Measurements from ENCODE around the gene DGKQ.
"Not testable (repeated sequence)": the region's sequence is repeated elsewhere in the genome, so short reads cannot be mapped to it uniquely, and the experiment has no call there.

Gene DGKQ

DNA sequence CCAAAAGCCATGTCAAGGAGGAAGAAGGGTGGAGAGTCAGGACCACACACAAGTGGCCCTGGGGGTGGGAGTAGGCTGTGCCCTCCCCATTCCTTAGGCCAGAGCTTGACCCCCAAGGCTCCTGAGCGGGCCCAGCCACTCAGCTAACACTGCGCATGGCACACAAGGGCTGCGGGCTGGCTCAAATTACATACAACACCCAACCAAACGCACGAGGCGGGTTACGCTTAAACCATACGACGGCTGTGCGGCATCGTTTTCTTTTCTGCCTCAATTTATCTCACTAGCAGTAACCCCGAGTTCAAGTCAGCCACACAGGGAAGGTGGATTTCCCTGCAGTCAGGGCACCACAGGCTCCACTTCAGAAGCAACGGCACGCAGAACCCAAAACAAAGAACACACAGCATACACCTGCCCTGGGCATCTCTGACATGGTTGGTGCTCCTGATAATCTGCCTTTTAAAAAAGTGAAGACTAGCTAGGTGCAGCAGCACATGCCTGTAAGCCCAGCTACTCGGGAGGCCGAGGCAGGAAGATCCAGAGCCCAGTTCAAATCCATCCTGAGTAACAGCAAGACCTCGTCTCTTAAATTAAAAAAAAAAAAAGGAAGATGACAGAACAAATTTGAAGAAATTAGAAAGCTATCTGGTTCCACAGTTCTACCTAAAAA is 44.1 kb downstream of the DGKQ start:
- no peaks in the 10 kb centered on the region for H3K27me3 ChIP-seq (ENCODE audit: control insufficient read depth, insufficient read depth, low read length, poor library complexity, severe bottlenecking)
- no peaks in the 10 kb centered on the region for H3K4me1 ChIP-seq (ENCODE audit: control insufficient read depth, insufficient read depth, low read length)
- no peaks in the 10 kb centered on the region for H3K36me3 ChIP-seq (ENCODE audit: control insufficient read depth, insufficient read depth, low read length)
- no peak overlapping the region for H3K27ac ChIP-seq (ENCODE audit: insufficient read depth, low read depth, low read length, poor library complexity, severe bottlenecking)
- no peaks in the 10 kb centered on the region for H3K9me3 ChIP-seq (ENCODE audit: control insufficient read depth, low read length)
- 95 to 96% methylated on average over 17 of the region's 17 CpGs for WGBS, 2 experiments
- H3K4me3 ChIP-seq (ENCODE audit: insufficient read depth, low read depth, low read length): no peak overlapping the region

- H3K27ac ChIP-seq (ENCODE audit: insufficient read depth, low read depth, low read length, poor library complexity, severe bottlenecking); H3K4me1 ChIP-seq (ENCODE audit: control insufficient read depth, insufficient read depth, low read length); H3K27me3 ChIP-seq (ENCODE audit: control insufficient read depth, insufficient read depth, low read length, poor library complexity, severe bottlenecking); H3K36me3 ChIP-seq (ENCODE audit: control insufficient read depth, insufficient read depth, low read length); H3K4me3 ChIP-seq (ENCODE audit: insufficient read depth, low read depth, low read length); H3K9me3 ChIP-seq (ENCODE audit: control insufficient read depth, low read length): not testable (repeated sequence)
- WGBS, 2 experiments: 91 to 92% methylated on average over 21 of the region's 21 CpGs
These were observed 45.8 kb downstream of the DGKQ start for GRCh38 chr4:927566-927965.

GRCh38 chr4:926538-926937 is 46.8 kb downstream of the DGKQ start:
- H3K4me1 ChIP-seq (ENCODE audit: control insufficient read depth, insufficient read depth, low read length): no peaks in the 10 kb centered on the region
- WGBS, 2 experiments: 55 to 58% methylated on average over 10 to 11 of the region's 17 CpGs

DNA sequence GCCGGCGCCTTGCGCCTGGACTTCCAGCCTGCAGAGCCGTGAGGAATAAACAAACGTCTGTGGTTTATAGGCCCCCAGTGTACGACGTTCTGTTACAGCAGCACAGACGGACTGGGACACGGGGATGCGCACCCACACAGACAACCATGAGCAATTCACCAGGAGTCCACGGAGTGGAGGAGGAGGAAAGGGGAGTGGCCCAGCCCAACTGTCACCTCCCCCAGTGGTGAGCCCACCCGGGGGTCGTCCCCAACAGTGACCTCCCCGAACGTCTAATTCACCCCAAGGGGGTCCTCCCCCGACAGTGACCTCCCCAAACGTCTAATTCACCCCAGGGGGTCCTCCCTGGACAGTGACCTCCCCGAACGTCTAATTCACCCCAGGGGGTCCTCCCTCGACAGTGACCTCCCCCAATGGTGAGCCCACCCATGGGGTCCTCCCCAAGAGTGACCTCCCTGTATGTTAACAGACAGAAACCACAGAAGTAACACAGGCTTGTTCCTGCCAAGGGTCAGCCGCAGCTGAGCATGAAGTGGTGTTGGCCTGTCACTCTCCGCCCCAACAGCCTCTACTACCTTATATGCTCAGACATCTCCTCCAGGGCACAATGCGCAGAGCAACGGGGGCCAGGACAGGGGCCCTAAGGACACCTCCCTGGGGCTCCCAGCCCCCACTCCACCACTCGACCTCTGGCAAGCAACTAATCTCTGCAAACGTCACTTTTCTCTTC is 47.4 kb downstream of the DGKQ start:
- H3K27me3 ChIP-seq (ENCODE audit: control insufficient read depth, insufficient read depth, low read length, poor library complexity, severe bottlenecking): no peaks in the 10 kb centered on the region
- H3K27ac ChIP-seq (ENCODE audit: insufficient read depth, low read depth, low read length, poor library complexity, severe bottlenecking): no peak overlapping the region
- whole genome bisulfite sequencing, 2 experiments: 91 to 92% methylated on average over 26 of the region's 26 CpGs
- no peak overlapping the region for H3K4me3 ChIP-seq (ENCODE audit: insufficient read depth, low read depth, low read length)
- no peaks in the 10 kb centered on the region for H3K36me3 ChIP-seq (ENCODE audit: control insufficient read depth, insufficient read depth, low read length)
- no peaks in the 10 kb centered on the region for H3K4me1 ChIP-seq (ENCODE audit: control insufficient read depth, insufficient read depth, low read length)
- no peaks in the 10 kb centered on the region for H3K9me3 ChIP-seq (ENCODE audit: control insufficient read depth, low read length)

More at GRCh38 chr4:926538-926937, 46.8 kb downstream of the DGKQ start:
- Histone ChIP-seq H3K27me3 (ENCODE audit: control insufficient read depth, insufficient read depth, low read length, poor library complexity, severe bottlenecking) (no peaks in the 10 kb centered on the region), H3K36me3 (ENCODE audit: control insufficient read depth, insufficient read depth, low read length) (no peaks in the 10 kb centered on the region), H3K4me3 (ENCODE audit: insufficient read depth, low read depth, low read length) (no peak overlapping the region), H3K9me3 (ENCODE audit: control insufficient read depth, low read length) (no peaks in the 10 kb centered on the region), H3K27ac (ENCODE audit: insufficient read depth, low read depth, low read length, poor library complexity, severe bottlenecking) (no peak overlapping the region)

DNA sequence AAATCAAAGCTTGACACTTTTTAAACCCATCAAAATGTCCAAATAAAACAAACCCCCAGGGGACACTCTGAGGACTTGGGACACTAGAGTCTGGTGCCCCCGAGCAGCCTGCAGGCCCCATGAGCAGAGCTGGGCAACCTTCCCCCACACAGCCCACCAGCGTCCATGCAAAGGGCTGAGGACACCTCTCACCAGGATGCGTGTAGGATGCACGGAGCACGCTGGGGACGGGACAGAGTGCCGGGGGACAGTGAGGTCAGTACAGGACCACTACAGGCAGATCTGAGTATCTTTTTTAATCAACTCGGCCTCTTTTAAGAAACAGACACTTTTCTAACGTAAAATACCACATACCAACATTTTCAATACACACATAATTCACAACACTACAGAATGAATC is 48.2 kb downstream of the DGKQ start:
- WGBS, 2 experiments: 90 to 92% methylated on average over 9 of the region's 9 CpGs
- H3K4me1 ChIP-seq (ENCODE audit: control insufficient read depth, insufficient read depth, low read length): no peaks in the 10 kb centered on the region
- H3K36me3 ChIP-seq (ENCODE audit: control insufficient read depth, insufficient read depth, low read length): no peaks in the 10 kb centered on the region
- no peaks in the 10 kb centered on the region for H3K9me3 ChIP-seq (ENCODE audit: control insufficient read depth, low read length)
- no peak overlapping the region for H3K27ac ChIP-seq (ENCODE audit: insufficient read depth, low read depth, low read length, poor library complexity, severe bottlenecking)
- H3K27me3 ChIP-seq (ENCODE audit: control insufficient read depth, insufficient read depth, low read length, poor library complexity, severe bottlenecking): no peaks in the 10 kb centered on the region
- H3K4me3 ChIP-seq (ENCODE audit: insufficient read depth, low read depth, low read length): no peak overlapping the region

GRCh38 chr4:924107-925096 is 49.0 kb downstream of the DGKQ start:
- H3K27ac ChIP-seq (ENCODE audit: insufficient read depth, low read depth, low read length, poor library complexity, severe bottlenecking): no peak overlapping the region
- 84 to 85% methylated on average over 17 to 18 of the region's 18 CpGs for WGBS, 2 experiments
- H3K9me3 ChIP-seq (ENCODE audit: control insufficient read depth, low read length): no peaks in the 10 kb centered on the region
- no peak overlapping the region for H3K4me3 ChIP-seq (ENCODE audit: insufficient read depth, low read depth, low read length)
- H3K27me3 ChIP-seq (ENCODE audit: control insufficient read depth, insufficient read depth, low read length, poor library complexity, severe bottlenecking): no peaks in the 10 kb centered on the region
- no peaks in the 10 kb centered on the region for H3K4me1 ChIP-seq (ENCODE audit: control insufficient read depth, insufficient read depth, low read length)
- no peaks in the 10 kb centered on the region for H3K36me3 ChIP-seq (ENCODE audit: control insufficient read depth, insufficient read depth, low read length)

GRCh38 chr4:921830-922331 is 51.5 kb downstream of the DGKQ start:
- Histone ChIP-seq H3K36me3 (ENCODE audit: control insufficient read depth, insufficient read depth, low read length) (no peaks in the 10 kb centered on the region), H3K9me3 (ENCODE audit: control insufficient read depth, low read length) (no peaks in the 10 kb centered on the region), H3K27ac (ENCODE audit: insufficient read depth, low read depth, low read length, poor library complexity, severe bottlenecking) (no peak overlapping the region), H3K27me3 (ENCODE audit: control insufficient read depth, insufficient read depth, low read length, poor library complexity, severe bottlenecking) (no peaks in the 10 kb centered on the region), H3K4me3 (ENCODE audit: insufficient read depth, low read depth, low read length) (no peak overlapping the region), H3K4me1 (ENCODE audit: control insufficient read depth, insufficient read depth, low read length) (no peaks in the 10 kb centered on the region)
- WGBS, 2 experiments: 93 to 94% methylated on average over 17 of the region's 17 CpGs

DNA sequence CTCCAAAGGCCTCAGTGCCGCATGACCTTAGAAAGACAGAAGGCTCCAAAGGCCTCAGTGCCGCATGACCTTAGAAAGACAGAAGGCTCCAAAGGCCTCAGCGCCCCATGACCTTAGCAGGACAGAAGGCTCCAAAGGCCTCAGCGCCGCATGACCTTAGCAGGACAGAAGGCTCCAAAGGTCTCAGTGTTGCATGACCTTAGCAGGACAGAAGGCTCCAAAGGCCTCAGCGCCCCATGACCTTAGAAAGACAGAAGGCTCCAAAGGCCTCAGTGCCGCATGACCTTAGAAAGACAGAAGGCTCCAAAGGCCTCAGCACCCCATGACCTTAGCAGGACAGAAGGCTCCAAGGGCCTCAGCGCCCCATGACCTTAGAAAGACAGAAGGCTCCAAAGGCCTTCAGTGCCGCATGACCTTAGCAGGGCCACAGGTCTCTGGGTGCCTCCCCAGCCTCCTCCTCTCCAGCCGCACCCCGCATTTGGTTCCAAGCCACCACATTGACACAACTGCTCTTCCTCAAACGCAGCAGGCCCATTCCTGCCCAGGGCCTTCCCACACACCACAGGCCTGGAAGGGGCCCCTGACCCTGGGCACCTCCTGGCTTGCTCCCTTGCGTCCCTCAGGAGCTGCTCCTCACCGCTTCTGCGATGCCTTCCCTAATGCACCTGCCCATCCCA is 54.2 kb downstream of the DGKQ start:
- not testable (repeated sequence) for H3K27ac ChIP-seq (ENCODE audit: insufficient read depth, low read depth, low read length, poor library complexity, severe bottlenecking); H3K4me1 ChIP-seq (ENCODE audit: control insufficient read depth, insufficient read depth, low read length); H3K27me3 ChIP-seq (ENCODE audit: control insufficient read depth, insufficient read depth, low read length, poor library complexity, severe bottlenecking); H3K36me3 ChIP-seq (ENCODE audit: control insufficient read depth, insufficient read depth, low read length); H3K9me3 ChIP-seq (ENCODE audit: control insufficient read depth, low read length); H3K4me3 ChIP-seq (ENCODE audit: insufficient read depth, low read depth, low read length)
- 90 to 92% methylated on average over 15 of the region's 15 CpGs for WGBS, 2 experiments

GRCh38 chr4:918591-918990 is 54.8 kb downstream of the DGKQ start:
- H3K9me3 ChIP-seq (ENCODE audit: control insufficient read depth, low read length); H3K36me3 ChIP-seq (ENCODE audit: control insufficient read depth, insufficient read depth, low read length); H3K27ac ChIP-seq (ENCODE audit: insufficient read depth, low read depth, low read length, poor library complexity, severe bottlenecking); H3K27me3 ChIP-seq (ENCODE audit: control insufficient read depth, insufficient read depth, low read length, poor library complexity, severe bottlenecking); H3K4me1 ChIP-seq (ENCODE audit: control insufficient read depth, insufficient read depth, low read length); H3K4me3 ChIP-seq (ENCODE audit: insufficient read depth, low read depth, low read length): not testable (repeated sequence)
- 83 to 84% methylated on average over 6 of the region's 6 CpGs for WGBS, 2 experiments

All from ectodermal cell (in vitro differentiated cells).